ENCODE data around the gene PARD3B.

- TF ChIP-seq CTCF (conservative IDR thresholded peaks at IDR 0.05; ENCODE audit: low read depth, low read length) (no peak), EZH2 (IDR thresholded peaks at IDR 0.05; ENCODE audit: borderline replicate concordance, low read depth, low read length, poor library complexity, severe bottlenecking) (no peak)
These were observed 1120.5 kb downstream of the PARD3B start for GRCh38 chr2:205665791-205666190.

Data from A673 (cell line).